Measurements from ENCODE around the gene BCR.

BCR gene

GRCh38 chr22:23277583-23278295 is 97.4 kb downstream of the BCR start:
- no peak for DNase-seq

GRCh38 chr22:23278883-23279675 is 98.8 kb downstream of the BCR start:
- no peak for DNase-seq

GRCh38 chr22:23279781-23280180 is 99.5 kb downstream of the BCR start:
- DNase-seq: no peak

- DNase-seq: no peak
Measured at GRCh38 chr22:23280356-23281052, 100.2 kb downstream of the BCR start.

- no peak for DNase-seq
Measured at GRCh38 chr22:23281053-23281405, 100.7 kb downstream of the BCR start.

GRCh38 chr22:23281406-23282088 is 101.2 kb downstream of the BCR start:
- peak; percentile 79 for DNase-seq

- DNase-seq: no peak
Measured at GRCh38 chr22:23282089-23282501, 101.8 kb downstream of the BCR start.

- DNase-seq: no peak
Measured at GRCh38 chr22:23282516-23282915, 102.2 kb downstream of the BCR start.

GRCh38 chr22:23282986-23283385 is 102.7 kb downstream of the BCR start:
- no peak for DNase-seq

GRCh38 chr22:23283591-23284503 is 103.5 kb downstream of the BCR start:
- no peak for DNase-seq

GRCh38 chr22:23284504-23285033 is 104.3 kb downstream of the BCR start:
- DNase-seq: no peak

GRCh38 chr22:23285236-23285635 is 104.9 kb downstream of the BCR start:
- DNase-seq: no peak

- no peak for DNase-seq
Measured at GRCh38 chr22:23285734-23286133, 105.4 kb downstream of the BCR start.

GRCh38 chr22:23286296-23286695 is 106.0 kb downstream of the BCR start:
- no peak for DNase-seq

GRCh38 chr22:23287136-23288095 is 107.1 kb downstream of the BCR start:
- no peak for DNase-seq

- no peak for DNase-seq
Measured at GRCh38 chr22:23288301-23289129, 108.2 kb downstream of the BCR start.

GRCh38 chr22:23289130-23289503 is 108.8 kb downstream of the BCR start:
- no peak for DNase-seq

GRCh38 chr22:23289851-23290724 is 109.8 kb downstream of the BCR start:
- peak; percentile 58 for DNase-seq

Data from T-helper 9 cell (primary cell).